NCI-H82 (cell line): ENCODE data around the gene CREB5.
"Not testable (repeated sequence)": the region's sequence is repeated elsewhere in the genome, so short reads cannot be mapped to it uniquely, and the experiment has no call there.

ENCODE experiments used
- DNase-seq: peaks from one replicate; lab custom pipeline; 2025; lab: John Stamatoyannopoulos, UW

CREB5 gene

DNA sequence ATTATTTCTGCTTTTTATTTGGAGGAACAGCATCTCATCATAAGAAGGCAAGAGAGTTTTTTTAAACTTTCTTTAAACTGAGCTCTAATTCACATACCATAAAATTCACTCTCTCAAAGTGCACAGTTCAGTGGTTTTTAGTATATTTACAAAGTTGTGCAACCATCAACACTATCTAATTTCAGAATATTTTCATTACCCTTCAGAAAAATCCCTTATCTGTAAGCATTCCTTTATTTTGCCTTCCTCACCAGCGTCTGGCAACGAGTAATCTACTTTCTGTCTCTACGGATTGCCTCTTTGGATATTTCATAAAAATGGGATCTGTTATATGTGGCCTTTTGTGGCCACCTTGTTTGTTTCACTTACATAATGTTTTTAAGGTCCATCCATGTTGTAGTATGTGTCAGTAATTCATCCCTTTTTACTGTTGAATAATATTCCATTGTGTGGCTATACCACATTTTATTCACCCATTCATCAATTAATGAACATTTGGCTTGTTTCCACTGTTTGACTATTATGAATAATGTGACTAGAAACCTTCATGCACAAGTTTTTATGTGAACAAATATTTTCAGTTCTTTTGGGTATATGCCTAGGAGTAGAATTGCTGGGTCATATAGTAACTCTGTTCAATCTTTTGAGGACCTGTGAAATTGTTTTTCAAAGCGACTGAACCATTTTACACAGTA lies 364.3 kb downstream of the CREB5 start:
- DNase-seq, result no peak

DNA sequence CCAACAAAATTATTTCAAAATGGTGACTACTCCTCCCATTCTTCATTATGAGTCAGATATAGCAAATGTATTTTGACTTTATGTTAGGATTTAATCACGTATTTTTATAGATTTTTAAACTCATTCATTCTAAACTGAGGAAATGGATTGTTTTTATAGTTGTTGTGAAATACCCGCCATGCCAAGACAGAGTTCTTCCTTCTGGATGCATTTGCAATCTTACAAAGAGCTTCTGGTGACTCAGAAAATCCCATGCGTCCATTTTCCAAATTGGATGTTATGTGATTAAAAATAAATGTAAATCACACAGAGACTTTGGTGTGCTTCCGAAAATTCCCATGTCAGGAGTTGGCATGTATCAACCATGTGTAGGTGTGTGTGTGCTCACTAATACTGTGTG lies 366.5 kb downstream of the CREB5 start:
- no peak for DNase-seq

DNA sequence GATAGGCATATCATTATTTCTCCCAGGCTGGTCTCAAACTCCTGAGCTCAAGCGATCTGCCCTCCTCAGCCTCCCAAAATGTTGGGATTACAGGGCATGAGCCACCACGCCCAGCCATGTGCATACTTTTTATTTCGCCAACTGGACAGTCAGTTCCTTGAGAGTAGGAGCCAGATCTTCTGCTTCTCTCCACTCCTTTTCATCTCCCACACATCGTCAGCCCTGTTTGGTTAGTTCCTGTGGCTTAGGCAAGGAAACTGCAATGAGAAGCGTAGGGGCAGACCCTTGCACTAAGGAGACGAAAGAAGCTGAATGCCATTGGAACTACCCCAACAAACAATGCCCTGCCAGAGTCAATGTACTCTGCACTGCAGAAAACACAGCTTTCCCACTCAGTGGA lies 367.6 kb downstream of the CREB5 start:
- no peak for DNase-seq

DNA sequence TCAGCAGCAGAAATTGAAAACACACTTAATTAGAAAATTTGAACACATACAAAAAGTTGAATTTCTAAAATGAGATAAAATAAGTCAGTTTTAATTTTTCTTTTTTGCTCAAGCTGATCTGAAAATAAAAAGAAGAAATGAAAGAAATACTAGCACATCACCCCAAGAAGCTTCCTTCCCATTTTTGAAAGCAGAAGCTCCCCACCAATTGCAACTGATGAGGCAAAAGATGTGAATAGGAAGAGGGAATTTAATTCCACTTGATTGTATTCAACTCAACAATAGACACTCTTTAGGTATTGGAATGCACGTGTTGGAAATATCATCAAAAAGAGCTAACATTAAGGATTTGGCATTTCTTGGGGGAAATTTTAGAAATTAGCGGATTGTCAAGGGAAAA lies 370.0 kb downstream of the CREB5 start:
- no peak for DNase-seq

DNA sequence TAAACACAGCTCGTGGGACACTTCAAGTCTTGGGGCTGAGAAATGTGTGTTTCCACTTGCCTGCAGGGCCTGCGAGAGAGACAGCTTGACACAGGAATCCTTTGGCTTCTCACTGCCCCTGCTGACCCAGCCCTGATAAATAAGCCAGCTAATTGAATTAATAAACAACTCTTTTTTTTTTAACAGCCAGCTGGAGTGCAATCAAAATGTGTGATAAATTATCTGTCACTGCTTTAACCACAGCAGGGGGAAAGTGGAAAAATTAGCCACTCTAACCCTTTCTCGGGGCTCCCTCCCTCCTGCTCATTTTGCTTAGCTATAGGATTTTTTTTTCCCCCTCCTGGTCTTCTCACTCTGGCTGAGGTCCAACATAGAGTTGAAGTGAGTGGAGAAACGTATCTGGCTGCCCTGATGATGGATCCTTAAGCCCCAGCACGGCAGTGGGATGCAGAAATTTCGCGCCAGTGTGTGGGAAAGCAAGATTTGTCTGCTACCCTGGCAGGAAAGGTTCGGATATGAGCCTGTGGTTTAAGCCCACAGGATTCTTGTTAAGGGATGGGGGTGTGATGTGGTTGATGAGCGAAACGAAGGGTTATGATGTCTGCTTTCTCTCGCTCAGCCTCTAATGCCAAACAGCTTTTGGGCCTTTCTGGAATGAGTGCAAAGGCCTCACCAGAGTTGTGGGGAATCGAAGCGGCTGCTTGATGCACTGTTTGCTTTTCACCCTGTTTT lies 372.0 kb downstream of the CREB5 start:
- DNase-seq, result peak; percentile 77

DNA sequence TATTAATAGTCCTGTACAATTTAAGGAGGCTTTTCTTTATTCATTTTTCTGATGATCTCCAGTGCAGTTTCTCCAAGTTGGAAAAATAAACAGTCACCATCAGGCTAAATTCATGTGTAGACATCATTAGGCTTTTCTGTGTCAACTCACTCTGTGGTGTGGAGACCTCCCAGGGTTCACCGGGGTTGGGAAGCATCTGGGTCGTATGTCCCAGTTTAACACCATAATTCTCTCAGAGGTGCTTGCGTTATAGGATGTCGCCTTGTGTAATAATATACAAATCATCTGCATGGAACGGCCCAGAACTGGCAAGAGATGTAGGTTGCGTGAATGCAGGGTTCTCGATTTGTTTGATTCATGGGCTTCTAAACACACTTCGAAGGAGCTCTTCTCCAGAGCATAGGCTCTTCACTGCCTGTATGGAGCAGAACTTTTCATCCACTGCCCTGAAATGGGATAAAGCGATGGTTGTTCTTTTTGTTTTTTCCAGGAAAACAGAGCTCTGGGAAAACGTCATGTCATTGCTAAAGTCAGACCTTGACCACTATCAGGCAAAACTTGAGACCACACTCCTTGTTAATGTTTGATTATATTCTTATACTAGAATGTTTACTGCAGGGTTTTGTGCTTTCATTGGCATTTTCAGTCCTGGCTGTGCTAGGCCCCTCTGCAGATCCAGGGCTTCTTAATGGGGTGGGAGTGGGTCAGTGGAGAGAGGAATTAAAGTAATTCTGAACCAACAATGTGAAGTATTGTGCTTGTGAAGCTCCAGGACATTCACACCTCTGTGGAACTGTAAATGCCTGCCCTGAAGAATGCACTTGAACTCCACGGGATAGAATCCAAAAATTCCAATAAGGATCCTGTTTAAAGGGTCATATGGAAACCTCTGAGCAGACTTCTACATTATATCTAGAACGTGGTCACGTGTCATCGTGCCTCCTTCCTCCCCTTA lies 373.0 kb downstream of the CREB5 start:
- no peak for DNase-seq

DNA sequence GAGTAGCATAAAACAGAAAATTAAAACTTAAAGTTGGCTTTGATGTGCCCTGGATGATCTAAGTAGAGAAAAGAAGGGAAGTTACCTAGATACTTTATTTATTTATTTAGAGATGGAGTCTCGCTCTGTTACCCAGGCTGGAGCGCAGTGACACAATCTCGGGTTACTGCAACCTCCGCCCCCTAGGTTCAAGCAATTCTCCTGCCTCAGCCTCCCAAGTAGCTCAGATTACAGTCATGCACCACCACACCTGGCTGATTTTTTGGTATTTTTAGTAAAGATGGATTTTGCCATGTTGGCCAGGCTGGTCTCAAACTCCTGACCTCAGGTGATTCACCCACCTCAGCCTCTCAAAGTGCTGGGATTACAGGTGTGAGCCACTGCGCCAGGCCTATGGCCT lies 373.8 kb downstream of the CREB5 start:
- not testable (repeated sequence) for DNase-seq

DNA sequence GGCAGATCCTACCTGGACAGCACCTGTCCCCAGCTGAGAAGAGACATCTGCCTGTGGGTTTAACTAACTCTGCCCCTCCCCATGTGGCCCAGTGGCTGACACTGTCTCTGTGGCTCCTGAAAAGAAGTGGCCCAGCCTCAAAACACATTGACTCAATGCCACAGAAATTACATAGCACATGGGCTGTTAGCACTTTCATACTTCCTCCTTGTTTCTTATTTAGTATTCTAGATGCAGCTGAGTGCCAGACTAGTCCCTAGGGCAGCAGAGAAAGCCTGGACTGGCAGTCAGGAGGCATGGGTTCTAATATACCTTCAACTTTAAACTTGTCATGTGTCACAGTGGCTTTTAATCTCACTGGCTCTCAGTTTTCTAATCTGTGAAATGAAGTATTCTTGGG lies 374.8 kb downstream of the CREB5 start:
- no peak for DNase-seq

DNA sequence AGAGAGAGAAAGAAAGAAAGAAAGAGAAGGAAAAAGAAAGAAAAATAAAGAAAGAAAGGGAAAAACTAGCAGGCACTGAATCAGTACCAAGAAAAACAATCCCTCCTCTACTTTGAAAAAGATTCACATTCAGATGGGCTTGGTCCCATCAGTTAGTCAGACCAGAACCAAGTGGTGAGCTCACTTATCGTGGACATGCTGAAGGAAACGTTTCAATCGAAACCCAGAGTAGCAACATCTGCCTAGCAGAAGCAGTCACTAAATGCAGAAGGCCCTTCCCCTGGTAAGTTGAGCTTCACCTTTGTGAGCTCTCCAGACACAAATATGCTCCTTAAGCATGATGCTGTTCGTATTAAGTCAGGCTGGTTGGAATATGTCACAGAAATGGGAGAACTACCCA lies 378.1 kb downstream of the CREB5 start:
- DNase-seq, result no peak

DNA sequence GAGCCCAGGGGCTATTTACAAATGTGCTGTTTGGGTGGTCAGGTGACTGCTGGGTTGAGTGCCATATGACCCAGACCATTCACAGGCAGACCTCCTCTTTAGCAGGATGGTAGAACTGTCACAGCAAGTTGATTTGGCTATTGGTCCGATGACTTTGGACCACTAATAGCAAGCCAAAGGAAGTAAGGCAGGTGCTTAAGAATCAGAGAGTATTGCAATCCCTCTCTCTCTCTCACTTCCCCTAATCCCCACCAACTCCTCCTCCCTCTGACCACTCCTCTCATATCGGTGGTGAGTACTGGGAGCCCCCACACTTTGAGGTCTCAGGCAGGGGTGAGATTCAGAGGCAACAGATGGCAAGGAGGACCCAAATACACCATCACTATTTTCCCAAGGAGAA lies 380.5 kb downstream of the CREB5 start:
- no peak for DNase-seq

DNA sequence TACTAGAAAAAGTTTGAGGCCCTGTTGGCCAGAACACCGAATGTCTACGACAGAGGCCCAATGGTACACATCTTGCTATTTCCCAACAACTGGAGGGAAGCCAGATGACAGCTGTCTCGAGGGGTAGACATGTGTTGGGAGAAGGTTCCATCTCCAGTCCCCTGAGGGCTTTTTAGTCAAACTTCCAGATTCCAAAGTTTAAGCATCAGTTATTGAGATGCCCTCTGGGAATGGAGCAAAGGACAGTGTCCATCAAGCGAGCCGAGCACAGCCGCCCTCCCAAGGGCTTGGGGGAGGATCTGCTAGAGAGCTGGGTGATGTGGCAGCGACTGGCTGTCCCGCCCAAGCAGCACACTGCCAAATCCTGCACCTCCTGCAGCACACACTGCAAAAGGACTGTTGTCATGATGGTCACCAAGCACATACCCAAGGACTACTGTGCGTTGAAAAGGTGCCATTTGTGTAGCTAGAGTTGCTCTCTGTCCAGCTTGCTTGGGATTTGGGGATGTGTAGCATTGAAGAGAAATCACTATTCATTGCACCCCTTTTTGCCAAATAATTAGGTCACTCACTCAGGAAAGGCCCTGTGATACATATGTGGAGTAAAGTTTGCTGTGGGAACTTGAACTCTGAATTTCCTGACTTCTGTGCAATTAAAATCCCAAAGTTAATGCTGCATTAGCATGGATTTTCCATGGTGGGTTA lies 381.2 kb downstream of the CREB5 start:
- no peak for DNase-seq

DNA sequence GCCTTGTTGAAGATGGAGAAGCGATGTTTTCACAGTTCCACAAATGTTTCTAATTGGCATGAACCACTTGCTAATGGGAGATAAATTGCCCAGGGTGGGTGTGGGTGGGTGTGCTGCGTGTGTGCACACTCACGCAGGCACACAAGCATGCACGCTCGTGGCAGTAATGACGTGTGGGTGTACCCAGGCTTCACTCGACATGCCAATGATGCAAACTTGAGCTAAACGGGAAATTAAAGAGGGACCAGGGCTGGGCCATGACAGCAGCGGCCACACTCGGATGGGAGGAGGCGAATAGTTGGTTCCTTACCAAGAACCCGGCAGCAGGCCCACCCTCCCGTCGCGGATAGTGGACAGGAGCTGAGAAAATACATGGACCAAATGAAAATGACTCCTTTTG lies 386.0 kb downstream of the CREB5 start:
- no peak for DNase-seq

DNA sequence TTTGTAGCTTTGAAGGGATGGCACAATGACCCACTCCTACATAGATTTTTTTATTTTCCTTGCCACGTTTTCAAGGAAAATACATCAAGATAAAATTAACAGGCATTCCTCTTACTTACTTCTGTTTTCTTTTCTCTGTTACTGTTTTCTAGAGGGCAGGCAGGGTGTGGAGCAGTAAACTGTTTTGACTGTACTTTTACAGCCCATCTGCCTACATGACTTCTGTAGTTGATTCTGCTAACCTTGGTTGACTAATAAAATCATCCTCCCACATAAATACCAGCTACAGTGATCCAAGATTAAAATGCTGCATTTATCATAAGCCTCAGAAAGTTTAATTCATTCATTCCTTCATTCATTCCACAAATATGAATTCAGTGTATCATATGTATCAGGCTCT lies 387.3 kb downstream of the CREB5 start:
- no peak for DNase-seq

DNA sequence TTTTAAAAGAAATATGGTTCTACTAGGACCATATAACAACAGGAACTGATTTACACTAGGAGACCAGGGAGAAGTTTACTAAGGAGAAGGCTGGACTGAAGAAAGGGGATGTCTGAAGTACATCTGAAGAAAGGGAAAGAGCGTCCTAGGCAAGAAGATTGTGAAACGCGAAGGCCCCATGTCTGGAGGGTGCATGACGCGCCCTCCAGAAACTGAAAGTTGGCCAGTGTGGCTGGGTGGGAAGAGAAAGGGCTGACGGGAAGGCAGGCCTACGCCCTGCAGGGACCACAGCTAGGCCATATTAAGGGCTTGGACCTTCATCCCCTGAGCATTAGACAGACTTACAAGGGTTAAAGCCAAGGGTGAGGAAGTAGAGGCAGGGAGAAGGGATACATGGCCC lies 387.8 kb downstream of the CREB5 start:
- no peak for DNase-seq

DNA sequence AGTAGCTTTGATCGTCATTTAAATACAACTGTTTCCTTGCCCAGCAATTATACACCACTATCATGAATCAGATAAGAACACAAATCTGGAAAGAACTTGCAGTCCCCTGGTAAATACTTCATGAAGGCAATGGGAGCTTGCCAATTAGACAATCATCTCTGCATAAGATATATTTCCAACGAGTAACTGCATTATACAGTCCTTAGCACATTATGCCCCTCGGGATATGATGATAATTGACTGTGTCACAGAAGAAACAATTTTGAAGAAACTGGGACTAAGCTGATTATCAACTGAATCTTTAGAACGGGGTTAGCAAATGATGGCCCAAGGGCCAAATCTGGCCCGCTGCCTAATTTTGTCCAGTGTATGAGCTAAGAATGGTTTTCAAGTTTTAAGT lies 390.1 kb downstream of the CREB5 start:
- no peak for DNase-seq

DNA sequence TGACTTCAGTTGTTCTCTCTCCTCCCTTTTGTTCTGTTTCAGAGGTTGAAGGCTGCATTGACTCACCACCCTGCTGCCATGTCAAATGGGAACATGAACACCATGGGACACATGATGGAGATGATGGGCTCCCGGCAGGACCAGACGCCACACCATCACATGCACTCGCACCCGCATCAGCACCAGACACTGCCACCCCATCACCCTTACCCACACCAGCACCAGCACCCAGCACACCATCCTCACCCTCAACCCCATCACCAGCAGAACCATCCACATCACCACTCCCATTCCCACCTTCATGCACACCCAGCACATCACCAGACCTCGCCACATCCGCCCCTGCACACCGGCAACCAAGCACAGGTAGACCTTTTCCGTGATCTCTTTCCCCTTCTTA lies 391.8 kb downstream of the CREB5 start:
- no peak for DNase-seq

DNA sequence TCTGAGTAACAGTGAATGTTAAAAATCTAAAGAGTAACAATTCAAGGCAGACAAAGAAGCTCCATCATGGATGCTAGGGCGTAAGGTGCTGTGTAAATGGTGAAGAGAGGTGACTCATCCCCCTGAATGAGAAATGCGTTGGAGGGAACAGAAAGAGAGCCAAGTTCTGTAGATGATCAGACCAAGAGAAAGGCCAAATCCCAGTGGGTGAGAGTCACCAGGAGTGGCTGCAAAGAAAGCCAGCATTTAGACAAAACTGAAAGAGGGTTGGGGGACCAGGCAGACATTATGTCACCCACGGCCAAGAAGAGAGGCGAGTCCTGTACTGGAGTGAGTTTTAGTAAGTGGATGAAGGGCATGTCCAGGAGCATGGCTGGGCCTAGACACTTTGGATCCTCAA lies 392.7 kb downstream of the CREB5 start:
- no peak for DNase-seq

DNA sequence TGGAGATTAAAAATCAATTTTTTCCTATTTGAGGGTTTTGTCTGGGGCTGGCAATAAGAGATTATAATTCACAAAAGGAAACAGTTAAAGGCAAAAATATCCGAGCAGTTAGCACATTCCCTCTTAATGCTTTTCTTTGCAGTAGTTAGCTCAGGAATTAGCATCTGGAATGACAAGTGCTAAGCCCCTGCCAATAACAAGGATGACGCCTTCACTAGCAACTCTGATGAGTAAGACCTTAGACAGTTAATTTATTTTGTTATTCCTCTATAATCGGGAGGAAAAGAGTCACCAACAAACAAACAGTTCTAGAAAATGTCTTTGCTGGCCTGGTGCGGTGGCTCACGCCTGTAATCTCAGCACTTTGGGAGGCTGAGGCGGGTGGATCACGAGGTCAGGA lies 394.5 kb downstream of the CREB5 start:
- DNase-seq, result no peak

DNA sequence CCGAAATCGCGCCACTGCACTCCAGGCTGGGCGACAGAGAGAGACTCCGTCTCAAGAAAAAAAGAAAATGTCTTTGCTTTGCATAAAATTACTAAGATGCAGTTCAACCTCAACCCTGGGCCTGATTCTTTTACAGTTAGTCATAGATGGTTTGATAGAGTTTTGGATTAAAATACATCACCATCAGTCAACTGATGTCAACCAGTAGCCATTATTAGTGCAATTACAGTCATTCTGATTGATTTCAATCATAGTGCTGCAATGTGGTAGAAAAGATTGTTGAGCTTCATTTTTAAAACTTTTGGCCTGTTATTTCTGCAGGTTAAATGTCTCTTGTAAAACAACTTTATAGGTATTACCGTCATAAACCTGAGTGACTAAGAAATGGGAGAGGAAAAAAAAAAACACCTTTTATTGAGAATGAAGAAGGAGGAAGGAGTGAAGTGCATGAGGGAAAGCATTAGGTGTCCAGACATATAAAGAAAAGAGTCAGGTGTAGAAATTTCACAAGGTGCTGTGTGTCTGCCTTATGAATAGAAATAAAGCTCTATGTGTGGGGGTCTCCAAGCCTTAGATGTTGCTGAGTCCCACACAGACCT lies 395.2 kb downstream of the CREB5 start:
- no peak for DNase-seq

DNA sequence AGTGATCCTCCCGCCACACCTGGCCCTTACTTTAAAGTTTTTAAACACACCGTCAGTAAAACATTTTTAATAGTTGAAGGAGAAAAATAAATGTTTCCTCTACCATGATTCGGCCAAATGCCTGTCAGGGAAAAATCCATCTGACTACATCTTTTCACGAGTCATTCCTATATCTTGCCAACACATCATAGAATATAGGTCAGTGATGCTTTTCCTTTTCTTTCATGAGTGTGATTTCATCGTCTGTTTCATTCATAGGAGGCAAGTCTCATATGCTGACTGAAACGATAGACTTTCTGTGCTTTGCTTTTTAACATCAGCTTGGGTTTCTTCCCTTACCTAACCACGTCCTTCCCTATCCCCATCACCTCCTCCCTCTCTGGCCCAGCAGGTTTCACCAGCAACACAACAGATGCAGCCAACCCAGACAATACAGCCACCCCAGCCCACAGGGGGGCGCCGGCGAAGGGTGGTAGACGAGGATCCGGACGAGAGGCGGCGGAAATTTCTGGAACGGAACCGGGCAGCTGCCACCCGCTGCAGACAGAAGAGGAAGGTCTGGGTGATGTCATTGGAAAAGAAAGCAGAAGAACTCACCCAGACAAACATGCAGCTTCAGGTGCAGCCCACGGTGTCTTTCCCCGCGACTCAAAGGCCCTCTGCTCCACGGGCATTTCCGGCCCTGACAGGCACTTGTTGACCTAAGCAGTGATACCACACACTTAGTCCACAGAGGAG lies 396.6 kb downstream of the CREB5 start:
- DNase-seq, result no peak

DNA sequence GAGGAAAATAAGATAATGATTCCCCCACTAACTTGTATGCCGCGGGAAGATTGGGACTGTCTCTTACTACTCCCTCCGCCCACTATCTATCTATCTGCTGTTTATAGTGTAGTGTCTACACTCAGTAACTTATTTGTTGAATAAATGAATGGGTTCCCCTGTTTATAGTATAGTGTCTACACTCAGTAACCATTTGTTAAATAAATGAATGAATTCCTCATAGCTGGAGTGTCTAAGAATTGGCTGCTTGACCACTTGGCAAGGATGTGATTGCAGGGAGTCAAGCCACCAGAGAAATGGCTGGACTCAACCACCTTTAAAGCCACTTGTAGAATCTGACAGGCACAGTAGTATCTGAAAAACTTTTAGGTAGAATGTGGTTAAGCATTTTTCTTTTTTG lies 398.7 kb downstream of the CREB5 start:
- DNase-seq, result no peak
